Measurements from ENCODE around the gene NFU1. TPM values are rescaled to one million over a fixed set of nuclear protein-coding genes. Genes with fewer than 3 reads are reported as not detected.

NFU1 gene
- total and polyA plus RNA-seq, 2 of the 8 experiments (the other 6 are each of a cell fraction or from before 2014, with no cell fraction given) = 18.4 to 45.5 TPM

DNA sequence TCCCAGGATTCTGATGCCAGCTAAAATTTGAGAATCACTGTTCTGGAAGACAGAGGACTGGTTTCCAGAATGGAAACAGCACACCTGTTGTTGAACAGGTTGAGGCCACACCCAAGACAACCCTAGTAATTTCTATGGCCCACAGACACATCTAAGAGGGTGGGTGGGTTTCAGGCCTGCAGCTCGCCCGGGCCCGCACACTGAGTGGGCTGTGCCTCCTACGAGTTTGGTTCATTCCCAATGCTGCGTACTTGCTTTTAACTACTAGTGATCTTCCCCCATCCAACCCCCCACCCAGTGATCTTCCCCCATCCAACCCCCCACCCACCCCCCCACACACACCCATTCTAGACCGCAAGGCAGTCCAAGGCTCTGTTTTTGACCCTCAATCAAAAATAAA, 1.3 kb upstream of the NFU1 start (continued):
- TF ChIP-seq POLR2AphosphoS5 (IDR thresholded peaks at IDR 0.05; ENCODE audit: low read depth, low read length) (no peak), NANOG (IDR thresholded peaks at IDR 0.05; ENCODE audit: insufficient read depth, low read depth, low read length, poor library complexity, severe bottlenecking) (no peak), POU5F1 (IDR thresholded peaks at IDR 0.05; ENCODE audit: low read depth, low read length) (no peak), RFX5 (IDR thresholded peaks at IDR 0.05; ENCODE audit: borderline replicate concordance, low read depth, low read length) (no peak), CEBPB (IDR thresholded peaks at IDR 0.05; ENCODE audit: low read depth, low read length) (no peak), SUZ12 (IDR thresholded peaks at IDR 0.05; ENCODE audit: low read length) (no peak), CHD2 (IDR thresholded peaks at IDR 0.05; ENCODE audit: low read length) (no peak)
- TF ChIP-seq, protein P1, sequence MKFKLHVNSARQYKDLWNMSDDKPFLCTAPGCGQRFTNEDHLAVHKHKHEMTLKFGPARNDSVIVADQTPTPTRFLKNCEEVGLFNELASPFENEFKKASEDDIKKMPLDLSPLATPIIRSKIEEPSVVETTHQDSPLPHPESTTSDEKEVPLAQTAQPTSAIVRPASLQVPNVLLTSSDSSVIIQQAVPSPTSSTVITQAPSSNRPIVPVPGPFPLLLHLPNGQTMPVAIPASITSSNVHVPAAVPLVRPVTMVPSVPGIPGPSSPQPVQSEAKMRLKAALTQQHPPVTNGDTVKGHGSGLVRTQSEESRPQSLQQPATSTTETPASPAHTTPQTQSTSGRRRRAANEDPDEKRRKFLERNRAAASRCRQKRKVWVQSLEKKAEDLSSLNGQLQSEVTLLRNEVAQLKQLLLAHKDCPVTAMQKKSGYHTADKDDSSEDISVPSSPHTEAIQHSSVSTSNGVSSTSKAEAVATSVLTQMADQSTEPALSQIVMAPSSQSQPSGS (IDR thresholded peaks at IDR 0.05; ENCODE audit: low read length) = no peak
